ENCODE results near the gene BCL2. TPM values are rescaled to one million over a fixed set of nuclear protein-coding genes. Genes with fewer than 3 reads are reported as not detected.

The BCL2 gene
- total RNA-seq, 1 experiment from 2014 or later, result 2.5 TPM

- peaks cover 13 to 18% of the 10 kb centered on the region in 2 experiments for H3K4me1 ChIP-seq (ENCODE audit: control insufficient read depth in 1 of 2, insufficient read depth in 2 of 2, low read length in 2 of 2)
- H3K9me3 ChIP-seq (ENCODE audit: control insufficient read depth in 1 of 2, insufficient read depth in 1 of 2, low read depth in 1 of 2, low read length in 2 of 2), result no peaks in the 10 kb centered on the region
- H3K36me3 ChIP-seq (ENCODE audit: control insufficient read depth in 1 of 2, insufficient read depth in 2 of 2, low read length in 2 of 2), result no peaks in the 10 kb centered on the region
- H3K9ac ChIP-seq (ENCODE audit: low read length), result no peak overlapping the region
- BruUV-seq (replicated peaks), result no TSS peak
- DNase-seq (ENCODE audit: low read depth, low spot score) (no peak), ATAC-seq (no peak)
- H3K4me2 ChIP-seq (ENCODE audit: low read length), result no peak overlapping the region
- H3K27me3 ChIP-seq (ENCODE audit: insufficient read depth, low read length), result no peaks in the 10 kb centered on the region
- no peaks in the 10 kb centered on the region for H3K9me2 ChIP-seq (ENCODE audit: insufficient read depth)
- no peak overlapping the region for H2AFZ ChIP-seq (ENCODE audit: low read depth, low read length, poor library complexity, severe bottlenecking)
- no peak overlapping the region for H3K4me3 ChIP-seq (replicated peaks in 1 of 2; ENCODE audit: low read depth in 1 of 2, low read length in 2 of 2)
- H3K27ac ChIP-seq (ENCODE audit: low read depth, low read length), result no peak overlapping the region
- H3K79me2 ChIP-seq (ENCODE audit: insufficient read depth, low read length), result no peaks in the 10 kb centered on the region
- intact Hi-C loops (cut with micrococcal nuclease), result no loop called here
- ChIA-PET RAD21 (ENCODE audit: low non-redundant PET in 1 of 2, low total read pairs in 2 of 2, uncharacterized antibody in 2 of 2, unreplicated experiment in 2 of 2) (no interaction called here), POLR2A (no interaction called here), CTCF (no interaction called here)
- H4K20me1 ChIP-seq (ENCODE audit: insufficient read depth), result no peaks in the 10 kb centered on the region
- TF ChIP-seq SIN3A (IDR thresholded peaks at IDR 0.05; ENCODE audit: low read depth), result no peak
- TF ChIP-seq ZBTB33 (IDR thresholded peaks at IDR 0.05; ENCODE audit: extremely low read depth, insufficient replicate concordance, low read length), result no peak
- no peak for TF ChIP-seq YY1 (IDR thresholded peaks at IDR 0.05; ENCODE audit: extremely low read depth, insufficient replicate concordance, low read depth, low read length)
- no peak for TF ChIP-seq ZNF274 (IDR thresholded peaks at IDR 0.05; ENCODE audit: low read depth, low read length)
- TF ChIP-seq ATF3 (IDR thresholded peaks at IDR 0.05), result no peak
- TF ChIP-seq POLR2A (IDR thresholded peaks at IDR 0.05; ENCODE audit: borderline replicate concordance, extremely low read depth, insufficient read depth, insufficient read length), result no peak
- TF ChIP-seq EGR1 (IDR thresholded peaks at IDR 0.05; ENCODE audit: low read depth), result no peak
- TF ChIP-seq RAD21 (IDR thresholded peaks at IDR 0.05; ENCODE audit: low read depth), result no peak
- TF ChIP-seq CBX3 (IDR thresholded peaks at IDR 0.05; ENCODE audit: low read depth), result no peak
- no peak for TF ChIP-seq SP1 (IDR thresholded peaks at IDR 0.05; ENCODE audit: low read depth)
- no peak for TF ChIP-seq EZH2 (IDR thresholded peaks at IDR 0.05)
- no peak for TF ChIP-seq CTCF (IDR thresholded peaks at IDR 0.05 in 2 of 3, conservative IDR thresholded peaks at IDR 0.05 in 1 of 3; ENCODE audit: borderline replicate concordance in 1 of 3, insufficient read depth in 1 of 3, low read depth in 2 of 3, low read length in 2 of 3)
- no peak for TF ChIP-seq REST (IDR thresholded peaks at IDR 0.05; ENCODE audit: low read depth)
- TF ChIP-seq JUND (IDR thresholded peaks at IDR 0.05), result no peak
- no peak for TF ChIP-seq FOSL1 (IDR thresholded peaks at IDR 0.05; ENCODE audit: low read depth)
- TF ChIP-seq MAX (IDR thresholded peaks at IDR 0.05), result no peak
- no peak for TF ChIP-seq ELF1 (IDR thresholded peaks at IDR 0.05; ENCODE audit: borderline replicate concordance, low read depth)
- TF ChIP-seq CEBPB (IDR thresholded peaks at IDR 0.05; ENCODE audit: low read depth), result no peak
- TF ChIP-seq POLR2AphosphoS5 (IDR thresholded peaks at IDR 0.05; ENCODE audit: low read depth, low read length), result no peak
- TF ChIP-seq ZFX (IDR thresholded peaks at IDR 0.05), result no peak
Observed at GRCh38 chr18:63236406-63236805, 83.2 kb downstream of the BCL2 start.
